Stimulated activated CD4-positive, alpha-beta T cell treated with anti-CD3 and anti-CD28 coated beads, TNF-alpha, amount 100 ng/mL, for 4 hours (primary cell): ENCODE measurements around the gene EP300.
A peak's percentile ranks its signal among the peaks of the same experiment; 100 is the strongest.
"Not testable (repeated sequence)": the region's sequence is repeated elsewhere in the genome, so short reads cannot be mapped to it uniquely, and the experiment has no call there.

Source experiments
- DNase-seq, 3 experiments: peaks; one replicate each; pipeline ENCODE4 v3.0.0-alpha.2; 2020; ENCODE audit warnings: low read depth in 3 of 3

The EP300 gene

DNA sequence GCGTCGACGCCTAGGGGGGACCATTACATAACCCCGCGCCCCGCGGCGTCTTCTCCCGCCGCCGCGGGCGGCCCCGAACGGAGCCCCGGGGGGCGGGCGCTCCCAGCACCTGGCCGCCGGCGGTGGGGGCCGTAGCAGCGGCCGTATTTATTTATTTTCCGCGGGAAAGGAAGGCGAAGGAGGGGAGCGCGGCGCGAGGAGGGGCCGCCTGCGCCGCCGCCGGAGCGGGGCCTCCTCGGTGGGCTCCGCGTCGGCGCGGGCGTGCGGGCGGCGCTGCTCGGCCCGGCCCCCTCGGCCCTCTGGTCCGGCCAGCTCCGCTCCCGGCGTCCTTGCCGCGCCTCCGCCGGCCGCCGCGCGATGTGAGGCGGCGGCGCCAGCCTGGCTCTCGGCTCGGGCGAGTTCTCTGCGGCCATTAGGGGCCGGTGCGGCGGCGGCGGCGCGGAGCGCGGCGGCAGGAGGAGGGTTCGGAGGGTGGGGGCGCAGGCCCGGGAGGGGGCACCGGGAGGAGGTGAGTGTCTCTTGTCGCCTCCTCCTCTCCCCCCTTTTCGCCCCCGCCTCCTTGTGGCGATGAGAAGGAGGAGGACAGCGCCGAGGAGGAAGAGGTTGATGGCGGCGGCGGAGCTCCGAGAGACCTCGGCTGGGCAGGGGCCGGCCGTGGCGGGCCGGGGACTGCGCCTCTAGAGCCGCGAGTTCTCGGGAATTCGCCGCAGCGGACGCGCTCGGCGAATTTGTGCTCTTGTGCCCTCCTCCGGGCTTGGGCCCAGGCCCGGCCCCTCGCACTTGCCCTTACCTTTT is at the start of gene EP300:
Gene EP300 (plus strand): TSS at position 570 of the 795 bp plus-strand sequence. CDS start 413 bp downstream, outside the sequence.
- DNase-seq: peak; percentile 63 to 77 (median 76)

DNA sequence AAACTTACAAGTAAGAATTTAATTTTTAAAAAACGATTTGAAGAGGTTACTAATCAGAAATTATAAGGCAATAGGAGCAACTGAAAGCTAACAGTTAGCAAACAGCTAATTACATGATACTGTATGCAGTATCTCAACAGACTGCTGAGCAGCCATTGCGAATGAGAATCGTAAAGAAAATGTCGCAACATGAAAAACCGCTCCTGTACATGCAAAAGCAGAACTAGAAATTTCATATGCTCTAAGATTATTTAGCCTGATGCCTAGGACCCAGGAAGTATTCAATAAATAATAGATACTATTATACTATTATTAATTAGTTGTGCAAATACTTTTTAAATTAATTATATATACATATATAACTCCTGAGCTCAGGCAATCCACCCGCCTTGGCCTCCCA is 48.7 kb upstream of the EP300 start:
- no peak for DNase-seq

DNA sequence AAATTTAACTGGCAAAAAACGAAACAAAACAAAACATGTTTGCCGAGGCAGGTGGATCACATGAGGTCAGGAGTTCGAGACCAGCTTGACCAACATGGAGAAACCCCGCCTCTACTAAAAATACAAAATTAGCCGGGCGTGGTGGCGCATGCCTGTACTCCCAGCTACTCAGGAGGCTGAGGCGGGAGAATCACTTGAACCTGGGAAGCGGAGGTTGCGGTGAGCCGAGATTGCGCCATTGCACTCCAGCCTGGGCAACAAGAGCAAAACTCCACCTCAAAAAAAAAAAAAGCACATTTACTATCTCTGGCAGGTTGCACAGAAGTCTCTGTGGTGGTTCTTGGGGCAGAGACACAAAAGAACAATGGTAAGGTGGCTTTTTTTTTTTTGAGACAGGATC is 46.8 kb upstream of the EP300 start:
- not testable (repeated sequence) for DNase-seq

DNA sequence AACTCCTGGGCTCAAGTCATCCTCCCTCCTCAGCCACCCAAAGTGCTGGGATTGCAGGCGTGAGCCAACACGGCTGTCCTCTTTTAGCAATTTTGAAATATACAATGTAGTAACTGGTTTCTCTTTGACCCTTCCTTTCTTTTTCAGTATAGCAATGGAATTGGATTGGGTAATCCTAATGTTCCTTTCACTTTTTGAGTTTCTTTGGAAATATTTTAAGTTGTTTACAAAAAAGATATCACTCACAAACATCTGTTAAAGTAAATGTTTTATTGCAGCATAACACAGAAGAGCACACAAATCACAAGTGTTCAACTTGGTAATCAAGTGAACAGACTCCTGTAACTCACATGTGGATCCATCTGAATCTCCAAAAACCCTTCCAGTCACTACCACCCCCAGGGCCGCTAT is 44.6 kb upstream of the EP300 start:
- no peak for DNase-seq

DNA sequence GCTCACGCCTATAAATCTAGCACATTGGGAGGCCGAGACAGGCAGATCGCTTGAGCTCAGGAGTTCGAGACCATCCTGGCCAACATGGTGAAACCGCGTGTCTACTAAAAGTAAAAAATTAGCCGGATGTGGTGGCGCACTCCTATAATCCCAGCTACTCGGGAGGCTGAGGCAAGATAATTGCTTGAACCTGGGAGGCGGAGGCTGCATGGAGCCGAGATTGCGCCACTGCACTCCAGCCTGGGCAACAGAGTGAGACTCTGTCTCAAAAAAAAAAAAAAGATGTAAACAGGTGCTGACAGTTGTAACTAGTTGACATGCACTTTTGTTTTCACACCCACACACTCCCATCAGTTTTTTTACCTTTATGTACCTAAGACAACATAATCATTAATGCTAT is 44.0 kb upstream of the EP300 start:
- DNase-seq: not testable (repeated sequence)

DNA sequence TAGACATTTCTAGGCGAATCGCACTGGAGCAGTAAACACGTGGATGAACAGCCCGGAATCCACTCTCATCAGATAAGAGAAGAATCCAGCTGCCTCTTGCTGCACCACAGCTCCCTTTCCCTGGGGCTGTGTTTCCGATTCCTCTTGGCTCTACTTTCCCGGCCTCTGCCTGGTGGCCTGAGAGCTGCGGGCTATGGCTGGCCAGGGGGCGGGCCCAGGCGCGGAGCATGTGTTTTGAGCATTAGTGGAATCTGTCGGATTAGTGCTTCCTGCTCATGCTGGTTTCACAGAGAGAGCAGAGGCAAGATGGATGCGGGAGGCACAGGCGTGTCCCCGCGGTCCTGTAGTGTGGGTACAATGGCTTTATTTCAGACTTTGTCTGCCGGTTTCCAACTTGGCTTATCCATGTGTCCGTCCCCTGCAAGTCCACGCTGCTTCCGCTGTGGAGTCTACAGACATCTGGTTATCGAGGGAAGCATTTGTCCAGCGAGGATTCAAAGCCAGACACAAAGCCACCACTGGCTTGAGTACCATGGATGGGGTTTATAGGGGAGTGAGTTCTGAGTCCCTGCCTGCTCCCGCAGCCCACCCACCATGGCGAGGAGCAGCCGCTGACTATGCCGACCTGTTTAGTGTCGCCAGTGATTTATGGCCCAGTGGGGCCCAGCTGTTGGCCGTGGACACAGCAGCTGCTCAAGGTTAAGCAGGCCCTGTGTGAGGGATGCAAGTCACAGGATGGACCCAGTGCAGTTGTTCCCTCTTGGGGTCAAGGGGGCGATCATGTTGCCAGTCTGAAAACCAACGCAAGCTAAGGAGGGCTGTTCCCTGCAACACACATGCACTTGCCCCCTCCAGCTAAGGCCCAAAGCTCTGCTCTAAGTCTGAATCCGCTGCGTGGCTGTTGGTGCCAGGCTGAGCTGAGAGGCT is 43.3 kb upstream of the EP300 start:
- DNase-seq: no peak

DNA sequence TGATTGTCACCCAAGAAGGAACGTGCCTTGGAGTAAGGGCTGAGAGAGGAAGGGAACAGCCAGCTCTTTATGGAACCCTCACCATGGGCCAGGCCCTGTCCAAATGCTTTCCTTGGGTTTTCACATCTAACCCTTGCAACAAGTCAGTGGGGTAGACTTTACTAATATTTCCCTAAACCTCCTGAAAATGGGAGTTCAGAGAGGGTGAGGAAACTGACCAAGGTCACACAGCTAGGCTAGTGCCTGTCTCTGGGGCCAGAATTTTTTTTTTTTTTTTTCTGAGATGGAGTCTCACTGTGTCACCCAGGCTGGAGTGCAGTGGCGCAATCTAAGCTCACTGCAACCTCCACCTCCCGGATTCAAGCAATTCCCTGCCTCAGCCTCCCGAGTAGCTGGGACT is 42.6 kb upstream of the EP300 start:
- not testable (repeated sequence) for DNase-seq

DNA sequence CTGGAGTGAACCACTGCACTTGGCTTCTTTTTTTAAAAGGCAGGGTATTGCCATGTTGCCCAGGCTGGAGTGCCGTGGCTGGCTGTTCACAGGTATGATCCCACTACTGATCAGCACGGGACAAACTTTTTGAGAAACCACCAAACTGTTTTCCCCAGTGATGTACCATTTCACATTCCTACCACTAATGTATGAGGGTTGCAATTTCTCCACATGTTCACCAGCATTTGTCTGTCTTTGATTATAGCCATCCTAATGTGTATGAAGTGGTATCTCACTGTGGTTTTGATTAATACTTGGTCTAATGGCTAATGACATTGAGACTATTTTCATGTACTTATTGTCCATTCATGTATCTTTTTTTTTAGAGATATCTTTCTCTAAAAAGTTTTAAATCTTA is 41.5 kb upstream of the EP300 start:
- no peak for DNase-seq

DNA sequence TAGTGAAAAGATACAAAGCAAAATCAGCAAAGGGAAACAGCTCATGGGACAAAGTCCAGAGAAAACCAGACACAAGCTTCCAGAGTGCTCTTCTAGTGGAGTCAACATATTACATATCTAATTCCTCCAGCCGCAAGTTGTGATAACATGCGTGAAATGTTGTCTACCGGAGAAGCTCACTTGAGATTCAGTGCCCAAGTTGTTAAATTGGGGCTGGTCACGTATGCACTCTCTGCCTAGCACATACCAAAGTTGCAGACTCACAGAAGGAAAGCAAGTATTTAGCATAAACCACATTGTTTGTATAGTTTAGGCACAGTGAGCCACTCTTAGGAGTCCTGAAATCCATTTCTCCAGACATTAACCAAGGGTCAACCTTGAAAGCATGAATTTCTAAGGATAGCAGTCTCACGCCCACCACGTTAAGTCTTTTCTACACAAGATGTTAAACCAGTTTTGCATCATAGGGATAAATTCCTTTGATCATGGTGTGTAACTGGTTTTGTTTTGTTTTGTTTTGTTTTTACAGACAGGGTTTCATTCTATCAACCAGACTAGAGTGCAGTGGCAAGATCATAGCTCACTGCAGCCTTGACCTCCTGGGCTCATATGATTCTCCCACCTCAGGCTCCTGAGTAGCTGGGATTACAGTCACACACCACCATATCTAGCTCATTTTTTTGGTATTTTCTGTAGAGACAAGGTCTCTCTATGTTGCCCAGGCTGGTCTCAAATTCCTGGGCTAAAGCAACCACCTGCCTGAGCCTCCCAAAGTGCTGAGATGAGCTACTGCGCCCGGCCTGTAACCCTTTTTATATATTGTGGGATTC is 39.5 kb upstream of the EP300 start:
- DNase-seq: no peak

DNA sequence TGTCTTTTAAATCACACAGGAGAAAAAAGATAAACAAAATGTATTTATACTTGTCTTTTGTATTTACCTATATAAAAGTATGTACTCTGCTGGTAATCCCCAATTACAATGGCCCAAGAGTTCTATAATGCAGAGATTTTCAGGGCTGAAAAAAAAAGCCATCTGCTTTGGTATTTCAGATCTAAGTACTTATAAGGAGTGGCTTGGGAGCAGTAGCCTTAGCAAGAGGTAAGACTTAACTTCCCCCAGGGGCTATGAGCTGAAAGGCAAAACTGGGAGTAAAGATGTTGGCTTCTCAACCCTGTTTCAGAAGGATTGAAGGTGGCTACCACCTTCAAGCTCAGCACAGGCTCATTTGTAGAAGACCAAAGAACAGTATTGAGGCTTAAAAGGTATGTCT is 35.3 kb upstream of the EP300 start:
- no peak for DNase-seq

DNA sequence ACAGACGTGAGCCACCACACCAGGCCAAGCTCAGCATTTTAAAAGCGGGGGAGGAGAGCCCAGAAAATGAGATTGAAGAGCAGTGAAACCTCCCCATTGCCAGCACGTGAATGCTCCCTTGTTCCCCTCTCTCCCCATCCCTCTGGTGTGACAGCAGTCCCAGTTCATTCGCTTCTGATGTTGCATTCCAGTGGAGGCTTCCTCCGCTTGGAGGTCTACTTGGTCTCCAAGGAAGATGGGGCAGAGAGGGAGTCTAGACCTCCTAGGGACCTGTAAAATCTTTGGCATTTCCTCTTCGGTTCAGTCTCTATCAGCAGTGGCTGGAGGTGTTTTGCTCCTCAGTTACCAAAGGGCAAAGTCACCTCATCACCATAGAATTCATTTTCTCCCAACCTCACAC is 30.2 kb upstream of the EP300 start:
- DNase-seq: no peak

DNA sequence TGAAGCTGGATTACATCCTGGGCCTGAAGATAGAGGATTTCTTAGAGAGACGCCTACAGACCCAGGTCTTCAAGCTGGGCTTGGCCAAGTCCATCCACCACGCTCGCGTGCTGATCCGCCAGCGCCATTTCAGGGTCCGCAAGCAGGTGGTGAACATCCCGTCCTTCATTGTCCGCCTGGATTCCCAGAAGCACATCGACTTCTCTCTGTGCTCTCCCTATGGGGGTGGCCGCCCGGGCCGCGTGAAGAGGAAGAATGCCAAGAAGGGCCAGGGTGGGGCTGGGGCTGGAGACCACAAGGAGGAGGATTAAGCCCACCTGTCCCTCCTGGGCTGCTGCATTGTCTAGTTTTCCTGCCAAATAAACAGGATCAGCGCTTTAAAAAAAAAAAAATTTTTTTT is 28.1 kb upstream of the EP300 start:
- not testable (repeated sequence) for DNase-seq

DNA sequence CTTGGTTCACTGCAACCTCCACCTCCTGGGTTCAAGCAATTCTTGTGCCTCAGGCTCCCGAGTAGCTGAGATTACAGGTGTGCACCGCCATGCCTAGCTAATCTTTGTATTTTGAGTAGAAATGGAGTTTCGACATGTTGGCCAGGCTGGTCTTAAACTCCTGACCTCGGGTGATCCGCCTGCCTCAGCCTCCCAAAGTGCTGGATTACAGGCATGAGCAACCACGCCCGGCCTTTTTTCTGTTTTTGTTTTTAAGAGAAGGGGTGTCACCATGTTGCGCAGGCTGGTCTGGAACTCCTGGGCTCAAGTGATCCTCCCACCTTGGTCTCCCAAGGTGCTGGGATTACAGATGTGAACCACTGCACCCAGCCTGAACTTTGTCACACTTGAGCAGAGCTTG is 26.1 kb upstream of the EP300 start:
- DNase-seq: not testable (repeated sequence)

DNA sequence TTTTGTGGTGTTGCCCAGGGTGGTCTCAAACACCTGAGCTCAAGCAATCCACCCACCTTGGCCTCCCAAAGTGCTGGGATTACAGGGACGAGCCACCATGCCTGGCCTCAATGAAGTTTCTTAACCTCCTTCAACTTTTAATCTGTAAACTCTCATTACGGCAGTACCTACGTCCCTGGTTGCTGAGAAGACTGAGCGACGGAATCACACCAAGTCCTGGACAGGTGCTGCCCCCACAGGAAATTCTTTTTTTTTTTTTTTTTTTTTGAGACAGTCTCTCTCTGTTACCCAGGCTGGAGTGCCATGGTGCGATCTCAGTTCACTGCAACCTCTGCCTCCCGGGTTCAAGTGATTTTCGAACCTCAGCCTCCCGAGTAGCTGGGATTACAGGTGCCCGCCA is 24.4 kb upstream of the EP300 start:
- DNase-seq: not testable (repeated sequence)

DNA sequence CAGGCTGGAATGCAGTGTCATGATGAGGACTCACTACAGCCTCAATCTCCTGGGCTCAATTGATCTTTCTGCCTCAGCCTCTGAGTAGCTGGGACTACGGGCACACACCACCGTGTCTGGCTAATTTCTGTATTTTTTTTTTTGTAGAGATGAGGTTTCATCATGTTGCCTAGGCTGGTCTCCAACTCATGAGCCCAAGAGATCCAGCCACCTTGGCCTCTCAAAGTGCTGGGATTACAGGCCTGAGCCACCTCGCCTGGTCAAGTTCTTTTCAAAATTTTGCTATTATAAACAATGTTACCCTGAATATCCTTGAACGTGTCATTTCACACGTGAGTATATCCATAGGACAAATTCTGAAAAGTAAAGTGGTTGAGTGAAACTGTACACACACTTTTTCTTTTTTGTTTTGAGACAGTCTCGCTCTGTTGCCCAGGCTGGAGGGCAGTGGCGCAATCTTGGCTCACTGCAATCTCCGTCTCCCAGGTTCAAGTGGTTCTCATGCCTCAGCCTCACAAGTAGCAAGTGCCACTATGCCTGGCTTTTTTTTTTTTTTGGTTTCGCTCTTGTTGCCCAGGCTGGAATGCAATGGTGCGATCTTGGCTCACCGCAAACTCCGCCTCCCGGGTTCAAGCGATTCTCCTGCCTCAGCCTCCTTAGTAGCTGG is 21.6 kb upstream of the EP300 start:
- DNase-seq: no peak

DNA sequence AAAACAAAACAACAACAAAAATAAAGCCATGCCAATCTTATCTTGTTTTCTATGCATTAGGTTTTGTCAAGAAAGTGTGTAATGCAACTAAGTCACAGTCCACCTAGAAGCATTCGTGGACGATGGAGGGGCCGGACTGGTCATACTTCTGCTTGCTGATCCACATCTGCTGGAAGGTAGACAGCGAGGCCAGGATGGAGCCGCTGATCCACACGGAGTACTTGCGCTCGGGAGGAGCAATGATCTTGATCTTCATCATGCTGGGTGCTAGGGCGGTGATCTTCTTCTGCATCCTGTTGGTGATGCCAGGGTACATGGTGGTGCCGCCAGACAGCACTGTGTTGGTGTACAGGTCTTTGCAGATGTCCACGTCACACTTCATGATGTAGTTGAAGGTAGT is 18.3 kb upstream of the EP300 start:
- DNase-seq: no peak

DNA sequence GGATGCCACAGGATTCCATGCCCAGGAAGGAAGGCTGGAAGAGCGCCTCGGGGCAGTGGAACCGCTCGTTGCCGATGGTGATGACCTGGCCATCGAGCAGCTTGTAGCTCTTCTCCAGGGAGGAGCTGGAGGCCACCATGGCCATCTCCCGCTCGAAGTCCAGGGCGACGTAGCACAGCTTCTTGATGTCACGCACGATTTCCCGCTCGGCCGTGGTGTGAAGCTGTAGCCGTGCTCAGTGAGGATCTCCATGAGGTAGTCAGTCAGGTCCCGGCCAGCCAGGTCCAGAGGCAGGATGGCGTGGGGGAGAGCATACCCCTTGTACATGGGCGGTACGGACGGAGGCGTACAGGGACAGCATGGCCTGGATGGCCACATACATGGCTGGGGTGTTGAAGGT is 17.9 kb upstream of the EP300 start:
- no peak for DNase-seq

DNA sequence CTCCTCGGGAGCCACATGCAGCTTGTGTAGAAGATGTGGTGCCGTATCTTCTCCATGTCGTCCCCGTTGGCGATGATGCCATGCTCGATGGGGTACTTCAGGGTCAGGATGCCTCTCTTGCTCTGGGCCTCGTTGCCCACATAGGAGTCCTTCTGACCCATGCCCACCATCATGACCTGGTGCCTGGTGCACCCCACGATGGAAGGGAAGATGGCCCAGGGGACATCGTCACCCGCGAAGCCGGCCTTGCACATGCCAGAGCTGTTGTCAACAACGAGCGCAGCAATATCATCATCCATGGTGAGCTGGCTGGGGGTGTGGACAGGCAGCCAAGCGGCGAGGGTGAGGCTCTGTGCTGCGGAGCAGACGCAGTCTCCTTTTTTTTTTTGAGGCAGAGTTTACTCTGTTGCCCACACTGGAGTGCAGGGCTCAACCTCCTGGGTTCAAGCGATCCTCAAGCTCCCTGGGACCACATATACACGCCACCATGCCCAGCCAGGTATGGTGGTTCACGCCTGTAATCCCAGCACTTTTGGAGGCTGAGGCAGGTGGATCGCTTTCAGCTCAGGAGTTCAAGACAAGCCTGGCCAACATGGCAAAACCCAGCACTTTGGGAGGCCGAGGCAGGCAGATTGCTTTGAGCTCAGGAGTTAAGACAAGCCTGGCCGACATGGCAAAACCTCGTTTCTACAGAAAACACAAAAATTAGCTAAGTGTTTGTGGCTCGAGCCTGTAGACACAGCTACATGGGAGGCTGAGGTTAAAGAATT is 17.3 kb upstream of the EP300 start:
- DNase-seq: no peak

DNA sequence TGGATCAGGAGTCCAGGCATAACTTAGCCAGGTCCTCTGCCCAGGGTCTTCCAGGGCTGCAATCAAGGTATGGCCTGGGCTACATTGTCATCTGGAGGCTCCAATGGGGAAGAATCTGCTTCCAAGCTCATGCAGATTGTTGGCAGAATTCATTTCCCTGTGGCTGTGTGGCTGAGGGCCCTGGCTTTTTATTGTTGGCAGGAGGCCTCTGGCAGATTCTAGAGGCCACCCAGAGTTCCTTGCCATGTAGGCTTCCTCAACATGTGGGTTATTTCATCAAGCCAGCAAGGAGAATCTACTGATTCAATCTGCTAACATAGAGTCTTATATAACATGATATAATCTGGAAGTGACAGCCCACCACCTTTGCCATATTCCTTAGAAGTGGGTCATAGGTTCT is 16.4 kb upstream of the EP300 start:
- DNase-seq: no peak

DNA sequence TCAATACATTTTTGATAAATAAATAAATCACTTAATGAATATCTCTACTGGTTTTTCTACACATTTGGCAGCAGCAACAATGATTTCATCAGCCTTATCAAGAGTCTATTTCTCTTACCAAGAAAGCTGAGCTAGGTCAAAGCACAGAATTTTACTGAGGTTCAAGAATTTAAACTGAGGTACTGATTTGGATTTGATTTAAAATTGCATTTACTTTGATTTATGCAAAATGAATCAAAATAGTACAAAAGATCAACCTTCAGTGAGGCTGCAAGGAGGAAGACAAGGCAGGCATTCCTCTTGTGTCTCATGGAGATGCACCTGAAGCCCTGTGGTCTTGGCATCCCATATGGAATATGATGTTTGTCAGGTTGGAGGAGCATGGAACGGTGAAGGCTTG is 15.5 kb upstream of the EP300 start:
- no peak for DNase-seq

DNA sequence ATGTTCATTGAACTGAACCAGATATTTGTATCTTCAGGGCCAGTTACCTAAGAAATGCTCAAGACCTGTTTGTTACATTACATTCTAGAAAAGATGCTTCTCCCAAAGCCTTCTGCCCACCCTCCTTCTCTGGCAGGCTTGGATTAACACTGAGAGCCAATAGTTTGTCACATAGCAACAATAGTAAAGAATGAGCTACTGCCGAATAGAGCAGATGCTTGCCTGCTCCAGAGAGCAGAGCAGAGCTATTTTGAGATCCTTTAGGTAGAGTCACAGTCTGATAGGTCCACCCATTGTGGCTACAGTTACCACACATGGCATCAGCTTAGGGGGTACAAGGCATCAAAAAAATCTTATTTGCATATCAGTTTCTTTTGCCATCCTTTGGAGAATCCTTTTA is 13.5 kb upstream of the EP300 start:
- no peak for DNase-seq
